Smooth muscle cell of the umbilical artery (primary cell): ENCODE results near the gene ADAMTS9. TPM values are rescaled to one million over a fixed set of nuclear protein-coding genes. Genes with fewer than 3 reads are reported as not detected.

ENCODE experiments used
- total RNA-seq: library from RNA; depleted of rRNA; stranded (reverse); fragments of >200 nt; gene quantifications from 2 replicates; pipeline ENCODE4 v1.2.3, GENCODE V29; 2014

ADAMTS9 gene
- total RNA-seq, result 5.3 and 6.5 TPM in 2 replicates

GRCh38 chr3:64687781-64688604, at the start of gene ADAMTS9:
Gene ADAMTS9, minus strand, starts transcription at chr3:64688000. Its CDS starts 343 bp downstream, at chr3:64687657.

